Lower leg skin (tissue), 4 donors: Measurements from ENCODE around the gene CHMP1A. TPM values are rescaled to one million over a fixed set of nuclear protein-coding genes. Genes with fewer than 3 reads are reported as not detected.
A peak's percentile ranks its signal among the peaks of the same experiment; 100 is the strongest.

Source experiments
- DNase-seq, 2 donors: peaks; one replicate each; pipeline ENCODE4 v3.0.0-alpha.2; 2019; ENCODE audit warnings: low spot score in 2 of 2
- H3K4me3 ChIP-seq: fragments of 200-600 bp; sonication (generic); 2 replicates; pipeline ENCODE4 v1.5.1; 2017; ENCODE audit warnings: mild to moderate bottlenecking, low read depth; ENCODE audit not compliant: poor library complexity, severe bottlenecking
- POLR2A ChIP-seq, 2 donors: fragments of 450-650 bp; IDR thresholded peaks; one replicate each; pipeline ENCODE4 v1.6.1; 2016 to 2017; ENCODE audit warnings: antibody characterized with exemption in 2 of 2, mild to moderate bottlenecking in 1 of 2, moderate library complexity in 1 of 2
- WGBS, 2 donors: methylation state at CpG; one replicate each; pipeline ENCODE4 v1.1.5; 2018; 5-methylcytosine and 5-hydroxymethylcytosine counted together
- intact Hi-C: fragments of 100-400 bp; cut with DNase I; formaldehyde crosslinking; loops from one replicate; pipeline ENCODE4 v1.15.0; 2023; ENCODE audit warnings: low total_unique reads
- total RNA-seq, 4 donors: library from RNA; depleted of rRNA; stranded (reverse); fragments of >200 nt; gene quantifications; one replicate each; pipeline ENCODE4 v1.1.0, GENCODE V29; 2016
- TF ChIP-seq, protein P1 (sequence below), 3 donors: fragments of 450-650 bp; IDR thresholded peaks; one replicate each; pipeline ENCODE4 v1.5.1; 2016; ENCODE audit warnings: antibody characterized with exemption in 3 of 3, mild to moderate bottlenecking in 3 of 3, moderate library complexity in 2 of 3

CHMP1A gene
- total RNA-seq: 100 to 1,000 TPM in 1 of 4 donors, 10 to 100 TPM in 3; 78.3 to 141 (median 91.1) TPM

DNA sequence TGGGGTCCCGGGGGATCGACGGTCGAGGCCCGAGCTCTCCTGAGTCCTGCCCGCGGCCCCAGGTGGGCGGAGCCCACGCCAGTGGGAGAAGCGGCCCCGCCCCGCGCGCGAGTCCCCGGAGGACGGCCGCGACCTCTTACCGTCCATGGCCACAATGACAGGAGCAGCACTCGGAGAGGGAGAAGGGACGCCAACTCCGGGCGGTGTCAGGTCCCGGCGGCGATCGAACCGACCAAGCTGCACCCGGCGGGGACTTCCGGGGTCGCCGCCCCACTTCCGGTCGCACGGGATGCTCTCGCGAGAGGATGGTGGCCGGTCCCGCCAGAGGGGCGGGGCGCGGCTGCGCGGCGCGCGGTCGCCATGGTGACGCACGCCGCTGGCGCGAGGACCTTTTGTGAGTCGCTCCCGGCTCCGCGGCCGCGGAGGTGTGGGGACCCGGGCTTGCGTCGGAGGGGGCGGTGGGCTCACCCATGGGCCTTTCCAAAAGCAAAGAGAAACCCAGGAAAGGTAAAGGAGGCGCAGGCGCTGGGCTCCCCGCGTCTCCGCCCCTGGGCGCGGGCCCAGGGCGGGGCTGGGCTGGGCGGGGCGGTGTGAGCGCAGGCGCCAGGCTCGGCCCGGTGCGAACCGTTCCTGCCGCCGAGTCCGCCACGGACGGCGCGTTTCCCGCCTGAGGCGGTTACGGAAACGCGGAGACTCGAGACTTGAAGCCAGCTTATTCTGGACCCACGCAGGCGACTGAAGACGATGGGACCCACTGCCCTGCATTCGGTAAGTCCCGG is at the start of gene CHMP1A, which contains the start of gene SPATA33:
Gene CHMP1A, minus strand, starts transcription at position 267 of the 779 bp plus-strand sequence. Its CDS starts 120 bp downstream, at position 147.
Gene SPATA33, plus strand, starts transcription at position 395 of the 779 bp plus-strand sequence. Its CDS starts 76 bp downstream, at position 471.
- TF ChIP-seq, protein P1, sequence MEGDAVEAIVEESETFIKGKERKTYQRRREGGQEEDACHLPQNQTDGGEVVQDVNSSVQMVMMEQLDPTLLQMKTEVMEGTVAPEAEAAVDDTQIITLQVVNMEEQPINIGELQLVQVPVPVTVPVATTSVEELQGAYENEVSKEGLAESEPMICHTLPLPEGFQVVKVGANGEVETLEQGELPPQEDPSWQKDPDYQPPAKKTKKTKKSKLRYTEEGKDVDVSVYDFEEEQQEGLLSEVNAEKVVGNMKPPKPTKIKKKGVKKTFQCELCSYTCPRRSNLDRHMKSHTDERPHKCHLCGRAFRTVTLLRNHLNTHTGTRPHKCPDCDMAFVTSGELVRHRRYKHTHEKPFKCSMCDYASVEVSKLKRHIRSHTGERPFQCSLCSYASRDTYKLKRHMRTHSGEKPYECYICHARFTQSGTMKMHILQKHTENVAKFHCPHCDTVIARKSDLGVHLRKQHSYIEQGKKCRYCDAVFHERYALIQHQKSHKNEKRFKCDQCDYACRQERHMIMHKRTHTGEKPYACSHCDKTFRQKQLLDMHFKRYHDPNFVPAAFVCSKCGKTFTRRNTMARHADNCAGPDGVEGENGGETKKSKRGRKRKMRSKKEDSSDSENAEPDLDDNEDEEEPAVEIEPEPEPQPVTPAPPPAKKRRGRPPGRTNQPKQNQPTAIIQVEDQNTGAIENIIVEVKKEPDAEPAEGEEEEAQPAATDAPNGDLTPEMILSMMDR (IDR thresholded peaks at IDR 0.05): no peak
- no peak for TF ChIP-seq POLR2A (IDR thresholded peaks at IDR 0.05)
- peak within 1 kb of the TSS; percentile 77 for H3K4me3 ChIP-seq
- peak; percentile 76 to 96 for DNase-seq
- intact Hi-C loops: no loop called here
- WGBS, 2 donors: 0% methylated on average over 55 to 93 of the region's 99 CpGs

DNA sequence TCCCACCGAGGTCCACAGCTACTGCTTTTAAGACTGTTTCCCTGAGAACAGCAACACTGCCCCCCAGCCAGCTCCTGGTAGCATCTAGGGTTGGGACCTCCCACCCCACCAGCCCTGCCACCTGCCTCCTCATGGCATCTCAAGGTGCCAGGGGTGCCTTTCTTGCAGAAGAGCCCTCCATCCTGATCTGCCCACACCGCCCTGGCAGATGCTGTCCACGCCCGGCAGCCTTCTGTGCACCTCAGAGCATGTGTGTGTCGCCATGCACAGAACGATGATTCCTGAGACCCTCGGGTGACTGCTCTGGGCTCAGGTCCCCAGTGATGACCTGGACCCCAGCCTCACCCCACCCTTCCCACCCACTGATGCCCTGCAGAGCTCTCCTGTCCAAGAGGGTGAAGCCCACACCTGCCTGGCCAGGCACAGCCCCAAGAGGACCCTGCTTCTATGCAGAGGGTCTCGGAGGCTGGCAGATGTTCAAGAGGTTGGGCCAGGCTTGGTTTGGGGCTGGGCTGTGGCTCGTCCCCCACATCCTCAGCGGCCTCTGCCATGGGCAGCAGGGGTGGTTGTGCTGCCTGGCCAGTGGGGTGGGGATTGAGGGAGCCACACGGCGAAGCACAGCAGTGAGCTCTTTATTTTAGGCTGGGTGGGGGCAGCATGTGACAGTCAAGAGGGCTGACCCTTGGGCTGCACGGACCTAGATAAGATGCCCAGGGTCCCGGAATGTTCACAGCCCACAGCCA is 49.2 kb upstream of the CHMP1A start:
- no peak for TF ChIP-seq POLR2A (IDR thresholded peaks at IDR 0.05)
- TF ChIP-seq, protein P1 (IDR thresholded peaks at IDR 0.05): no peak
- intact Hi-C loops: loop anchor here (5.0 to 10.0 kb wide), 2 partner anchors 86 to 158 kb away; no protein-coding TSS in a partner anchor
- DNase-seq: no peak

DNA sequence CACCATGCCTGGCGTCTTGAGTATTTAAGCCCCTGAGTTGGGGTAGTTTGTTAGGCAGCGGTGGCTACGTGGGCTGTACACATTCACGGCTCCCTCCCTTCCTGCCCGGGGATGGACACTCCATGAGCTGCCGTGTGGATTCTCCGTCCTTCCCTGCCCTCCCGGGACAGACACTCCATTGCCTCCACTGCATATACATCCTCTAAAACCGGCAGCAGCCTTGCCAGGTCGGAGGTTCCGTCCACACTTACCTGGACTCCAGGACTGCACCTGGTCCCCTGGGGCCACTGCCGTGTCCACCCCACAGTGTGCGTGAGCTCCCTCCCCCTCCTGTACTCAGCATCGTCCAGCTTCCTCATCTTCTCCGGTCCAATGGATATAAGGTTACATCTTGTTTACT is 47.5 kb upstream of the CHMP1A start:
- H3K4me3 ChIP-seq: no peak overlapping the region
- WGBS, 2 donors: 73 to 81% methylated on average over 15 of the region's 15 CpGs
- no peak for TF ChIP-seq POLR2A (IDR thresholded peaks at IDR 0.05)
- TF ChIP-seq, protein P1 (IDR thresholded peaks at IDR 0.05): no peak
- intact Hi-C loops: loop anchor here (5.0 to 10.0 kb wide), 2 partner anchors 87 to 160 kb away; no protein-coding TSS in a partner anchor
- no peak for DNase-seq

More for the DNA sequence above, 49.2 kb upstream of the CHMP1A start:
- H3K4me3 ChIP-seq: no peak overlapping the region
- 81 to 88% methylated on average over 10 to 14 of the region's 14 CpGs for WGBS, 2 donors

DNA sequence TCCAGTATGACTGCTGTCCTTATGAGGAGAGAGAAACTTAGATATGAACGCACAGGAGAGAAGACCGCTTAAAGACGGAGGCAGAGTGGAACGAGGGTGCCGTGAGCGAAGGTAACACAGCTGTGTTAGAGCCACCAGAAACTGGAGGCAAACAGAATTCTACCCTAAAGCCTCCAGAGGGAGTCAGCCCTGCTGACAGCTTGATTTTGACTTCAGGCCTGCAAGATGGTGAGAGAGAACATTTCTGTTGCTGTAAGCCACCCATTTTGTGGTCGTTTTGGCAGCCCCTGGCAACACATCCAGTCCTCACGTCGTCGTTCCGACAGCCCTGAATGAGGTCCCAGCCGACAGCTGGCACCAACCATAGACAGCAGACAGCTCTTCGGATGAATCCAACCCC is 46.8 kb upstream of the CHMP1A start:
- WGBS, 2 donors: 77 to 81% methylated on average over 13 of the region's 13 CpGs
- peak in 1 of 2 donors; percentile 81 for DNase-seq
- H3K4me3 ChIP-seq: no peak overlapping the region
- intact Hi-C loops: loop anchor here (10.0 kb wide), 1 partner anchor 161 kb away; no protein-coding TSS in a partner anchor
- TF ChIP-seq, protein P1 (IDR thresholded peaks at IDR 0.05): no peak
- no peak for TF ChIP-seq POLR2A (IDR thresholded peaks at IDR 0.05)

DNA sequence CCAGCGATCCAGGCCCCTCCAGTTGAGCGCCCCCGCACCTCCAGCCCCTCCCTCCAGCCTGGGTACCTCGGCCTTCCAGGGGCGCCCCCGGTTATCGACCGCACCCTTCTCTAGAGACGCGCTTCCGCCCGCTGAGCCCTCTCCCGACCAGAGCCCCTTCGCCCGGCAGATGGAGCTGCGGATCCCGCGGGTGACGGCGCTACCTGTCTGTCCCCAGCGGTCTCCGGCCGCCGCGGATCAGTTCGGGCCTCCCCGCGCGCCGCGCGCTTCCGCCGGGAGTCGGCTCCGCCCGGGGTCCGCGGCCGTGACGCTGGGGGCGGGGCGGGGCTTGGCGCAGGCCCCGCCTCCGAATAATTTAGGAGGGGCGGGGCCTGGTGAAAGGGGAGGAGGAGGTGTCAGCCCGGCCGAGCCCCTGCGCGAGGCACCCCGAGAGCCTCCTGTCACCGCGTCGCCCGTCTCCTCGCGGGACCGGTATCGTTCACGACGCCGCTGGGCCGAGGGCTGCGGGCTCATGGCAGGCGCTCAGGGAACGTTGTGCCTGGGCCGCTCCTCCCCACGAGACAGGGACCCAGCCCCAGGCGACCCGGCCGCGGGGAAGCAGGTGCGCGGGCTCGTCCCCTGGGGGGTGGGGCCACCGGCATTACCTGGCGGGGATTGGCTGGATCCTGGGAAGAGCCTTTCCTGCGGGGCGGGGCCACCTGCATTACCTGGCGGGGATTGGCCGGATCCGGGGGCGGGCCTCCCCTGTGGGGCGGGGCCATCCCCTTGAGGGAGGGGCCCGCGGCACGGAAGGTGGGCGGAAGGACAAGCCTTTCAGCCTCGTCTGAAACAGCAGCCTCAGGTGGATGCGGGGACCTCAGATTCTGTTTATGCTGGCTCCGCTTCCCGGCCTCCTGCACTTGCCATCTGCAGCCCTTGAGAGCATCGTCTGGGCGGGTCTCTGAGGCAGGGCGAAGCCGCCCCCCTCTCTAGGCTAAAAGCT is 44.2 kb upstream of the CHMP1A start, which contains the start of gene SPATA2L:
Gene SPATA2L, minus strand, starts transcription at position 281 of the 982 bp plus-strand sequence. CDS start 473 bp downstream, outside the sequence.
- H3K4me3 ChIP-seq: peak within 1 kb of the TSS; percentile 56
- intact Hi-C loops: loop anchor here (10.0 kb wide), 1 partner anchor 163 kb away; no protein-coding TSS in a partner anchor
- 3 to 5% methylated on average over 11 to 37 of the region's 97 CpGs for WGBS, 2 donors
- DNase-seq: peak; percentile 82 to 97
- TF ChIP-seq, protein P1 (IDR thresholded peaks at IDR 0.05): peak in 1 of 3 donors; percentile 11
- TF ChIP-seq POLR2A (IDR thresholded peaks at IDR 0.05): peak in 1 of 2 donors; percentile 57
